NCI-H2171 (cell line): ENCODE results near the gene GALNT4.

Experiments used
- DNase-seq: peaks from one replicate; lab custom pipeline; 2025; lab: John Stamatoyannopoulos, UW

The GALNT4 gene

GRCh38 chr12:89493670-89494302 lies 30.8 kb downstream of the GALNT4 start:
- DNase-seq = no peak

- no peak for DNase-seq
These were observed 31.7 kb downstream of the GALNT4 start for GRCh38 chr12:89492883-89493282.

GRCh38 chr12:89490922-89491321 lies 33.7 kb downstream of the GALNT4 start:
- no peak for DNase-seq

- DNase-seq = no peak
These were observed 38.3 kb downstream of the GALNT4 start for GRCh38 chr12:89486264-89486663.

GRCh38 chr12:89484470-89484869 lies 40.1 kb downstream of the GALNT4 start:
- no peak for DNase-seq

- DNase-seq = no peak
These were observed 43.2 kb downstream of the GALNT4 start for GRCh38 chr12:89481213-89481914.

GRCh38 chr12:89479982-89480381 lies 44.6 kb downstream of the GALNT4 start:
- no peak for DNase-seq

- no peak for DNase-seq
These were observed 46.8 kb downstream of the GALNT4 start for GRCh38 chr12:89477633-89478279.

- no peak for DNase-seq
These were observed 47.5 kb downstream of the GALNT4 start for GRCh38 chr12:89476904-89477595.

GRCh38 chr12:89476232-89476631 lies 48.4 kb downstream of the GALNT4 start:
- no peak for DNase-seq

GRCh38 chr12:89475203-89475990 lies 49.2 kb downstream of the GALNT4 start:
- no peak for DNase-seq

GRCh38 chr12:89474615-89475014 lies 50.0 kb downstream of the GALNT4 start:
- no peak for DNase-seq
